K562 (cell line): ENCODE measurements around the gene DOCK1.

Experiments
- HNRNPK ChIP-seq: fragments of 200-400 bp; formaldehyde crosslinking; IDR thresholded peaks from one replicate; pipeline ENCODE4 v1.6.1; 2018; ENCODE audit warnings: mild to moderate bottlenecking, low read depth, low read length; ENCODE audit not compliant: poor library complexity, severe bottlenecking
- POLR2A ChIP-seq: fragments of 450-650 bp; conservative IDR thresholded peaks from 2 replicates; pipeline ENCODE4 v1.6.1; 2016
- PRPF4 ChIP-seq: fragments of 200-400 bp; formaldehyde crosslinking; IDR thresholded peaks from one replicate; pipeline ENCODE4 v1.6.1; 2017; ENCODE audit warnings: low read length, low read depth, mild to moderate bottlenecking; ENCODE audit not compliant: insufficient read depth, poor library complexity, severe bottlenecking
- ZKSCAN8 ChIP-seq: fragments of 200-800 bp; sonication (Bioruptor generic); IDR thresholded peaks from 2 replicates; pipeline ENCODE4 v1.6.1; 2016; ENCODE audit warnings: missing genetic modification characterization, missing compliant biosample characterization
- TF ChIP-seq, protein P1 (sequence below), 3 experiments: IDR thresholded peaks in 2 of 3; conservative IDR thresholded peaks in 1 of 3; 2 replicates each; pipeline ENCODE4 v1.5.1; 2011 to 2012; ENCODE audit warnings: low read length in 3 of 3, mild to moderate bottlenecking in 3 of 3, control low read depth in 2 of 3, improper control_type of control experiment in 1 of 3, inconsistent platforms in 1 of 3, low read depth in 1 of 3, mixed read lengths in 1 of 3, moderate library complexity in 1 of 3; ENCODE audit not compliant: insufficient read depth in 2 of 3
- TF ChIP-seq, protein P2 (sequence below), 2 experiments: fragments of 450-650 bp; formaldehyde crosslinking in 1 of 2; IDR thresholded peaks; 2 replicates each; pipeline versions ENCODE4 v1.4.0 to v1.6.1; 2014 to 2020; ENCODE audit warnings: mild to moderate bottlenecking in 2 of 2, borderline replicate concordance in 1 of 2, low read depth in 1 of 2

DNA sequence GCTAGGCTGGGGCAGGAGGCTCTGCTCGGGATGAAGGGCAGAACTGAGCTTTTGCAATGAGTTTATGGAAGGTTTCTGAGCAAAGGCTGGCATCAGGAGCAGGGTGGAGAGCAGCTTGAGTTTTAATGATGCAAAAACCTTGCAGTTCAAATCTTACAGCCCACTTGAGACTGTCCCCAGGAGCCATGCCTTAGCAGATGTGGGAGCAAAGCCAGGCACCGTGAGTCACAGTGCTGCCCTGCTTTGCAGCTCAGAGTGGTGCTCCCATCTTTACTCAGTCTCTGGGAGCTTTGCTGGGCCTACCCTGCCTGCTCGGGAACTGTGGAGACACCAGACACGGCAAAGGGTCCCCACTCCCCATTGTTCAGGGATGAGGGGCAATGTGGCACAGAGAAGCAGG lies 521.5 kb downstream of the DOCK1 start:
- no peak for TF ChIP-seq POLR2A
- no peak for TF ChIP-seq PRPF4
- TF ChIP-seq HNRNPK = no peak
- TF ChIP-seq ZKSCAN8 = no peak
- TF ChIP-seq, protein P1, sequence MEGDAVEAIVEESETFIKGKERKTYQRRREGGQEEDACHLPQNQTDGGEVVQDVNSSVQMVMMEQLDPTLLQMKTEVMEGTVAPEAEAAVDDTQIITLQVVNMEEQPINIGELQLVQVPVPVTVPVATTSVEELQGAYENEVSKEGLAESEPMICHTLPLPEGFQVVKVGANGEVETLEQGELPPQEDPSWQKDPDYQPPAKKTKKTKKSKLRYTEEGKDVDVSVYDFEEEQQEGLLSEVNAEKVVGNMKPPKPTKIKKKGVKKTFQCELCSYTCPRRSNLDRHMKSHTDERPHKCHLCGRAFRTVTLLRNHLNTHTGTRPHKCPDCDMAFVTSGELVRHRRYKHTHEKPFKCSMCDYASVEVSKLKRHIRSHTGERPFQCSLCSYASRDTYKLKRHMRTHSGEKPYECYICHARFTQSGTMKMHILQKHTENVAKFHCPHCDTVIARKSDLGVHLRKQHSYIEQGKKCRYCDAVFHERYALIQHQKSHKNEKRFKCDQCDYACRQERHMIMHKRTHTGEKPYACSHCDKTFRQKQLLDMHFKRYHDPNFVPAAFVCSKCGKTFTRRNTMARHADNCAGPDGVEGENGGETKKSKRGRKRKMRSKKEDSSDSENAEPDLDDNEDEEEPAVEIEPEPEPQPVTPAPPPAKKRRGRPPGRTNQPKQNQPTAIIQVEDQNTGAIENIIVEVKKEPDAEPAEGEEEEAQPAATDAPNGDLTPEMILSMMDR (IDR thresholded peaks at IDR 0.05 in 2 of 3, conservative IDR thresholded peaks at IDR 0.05 in 1 of 3; ENCODE audit: insufficient read depth in 2 of 3, low read depth in 1 of 3, low read length in 3 of 3) = no peak
- TF ChIP-seq, protein P2, sequence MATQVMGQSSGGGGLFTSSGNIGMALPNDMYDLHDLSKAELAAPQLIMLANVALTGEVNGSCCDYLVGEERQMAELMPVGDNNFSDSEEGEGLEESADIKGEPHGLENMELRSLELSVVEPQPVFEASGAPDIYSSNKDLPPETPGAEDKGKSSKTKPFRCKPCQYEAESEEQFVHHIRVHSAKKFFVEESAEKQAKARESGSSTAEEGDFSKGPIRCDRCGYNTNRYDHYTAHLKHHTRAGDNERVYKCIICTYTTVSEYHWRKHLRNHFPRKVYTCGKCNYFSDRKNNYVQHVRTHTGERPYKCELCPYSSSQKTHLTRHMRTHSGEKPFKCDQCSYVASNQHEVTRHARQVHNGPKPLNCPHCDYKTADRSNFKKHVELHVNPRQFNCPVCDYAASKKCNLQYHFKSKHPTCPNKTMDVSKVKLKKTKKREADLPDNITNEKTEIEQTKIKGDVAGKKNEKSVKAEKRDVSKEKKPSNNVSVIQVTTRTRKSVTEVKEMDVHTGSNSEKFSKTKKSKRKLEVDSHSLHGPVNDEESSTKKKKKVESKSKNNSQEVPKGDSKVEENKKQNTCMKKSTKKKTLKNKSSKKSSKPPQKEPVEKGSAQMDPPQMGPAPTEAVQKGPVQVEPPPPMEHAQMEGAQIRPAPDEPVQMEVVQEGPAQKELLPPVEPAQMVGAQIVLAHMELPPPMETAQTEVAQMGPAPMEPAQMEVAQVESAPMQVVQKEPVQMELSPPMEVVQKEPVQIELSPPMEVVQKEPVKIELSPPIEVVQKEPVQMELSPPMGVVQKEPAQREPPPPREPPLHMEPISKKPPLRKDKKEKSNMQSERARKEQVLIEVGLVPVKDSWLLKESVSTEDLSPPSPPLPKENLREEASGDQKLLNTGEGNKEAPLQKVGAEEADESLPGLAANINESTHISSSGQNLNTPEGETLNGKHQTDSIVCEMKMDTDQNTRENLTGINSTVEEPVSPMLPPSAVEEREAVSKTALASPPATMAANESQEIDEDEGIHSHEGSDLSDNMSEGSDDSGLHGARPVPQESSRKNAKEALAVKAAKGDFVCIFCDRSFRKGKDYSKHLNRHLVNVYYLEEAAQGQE (IDR thresholded peaks at IDR 0.05; ENCODE audit: borderline replicate concordance) = no peak
- TF ChIP-seq, protein P2 (CRISPR knock-in tag; IDR thresholded peaks at IDR 0.05; ENCODE audit: low read depth) = no peak
